Stimulated activated CD4-positive, alpha-beta T cell treated with anti-CD3 and anti-CD28 coated beads, Interleukin-4, amount 100 ng/mL, for 4 hours (primary cell): ENCODE results near the gene ZGPAT.

Experiments used
- DNase-seq, 2 experiments: peaks; one replicate each; pipeline ENCODE4 v3.0.0-alpha.2; 2020

The ZGPAT gene

DNA sequence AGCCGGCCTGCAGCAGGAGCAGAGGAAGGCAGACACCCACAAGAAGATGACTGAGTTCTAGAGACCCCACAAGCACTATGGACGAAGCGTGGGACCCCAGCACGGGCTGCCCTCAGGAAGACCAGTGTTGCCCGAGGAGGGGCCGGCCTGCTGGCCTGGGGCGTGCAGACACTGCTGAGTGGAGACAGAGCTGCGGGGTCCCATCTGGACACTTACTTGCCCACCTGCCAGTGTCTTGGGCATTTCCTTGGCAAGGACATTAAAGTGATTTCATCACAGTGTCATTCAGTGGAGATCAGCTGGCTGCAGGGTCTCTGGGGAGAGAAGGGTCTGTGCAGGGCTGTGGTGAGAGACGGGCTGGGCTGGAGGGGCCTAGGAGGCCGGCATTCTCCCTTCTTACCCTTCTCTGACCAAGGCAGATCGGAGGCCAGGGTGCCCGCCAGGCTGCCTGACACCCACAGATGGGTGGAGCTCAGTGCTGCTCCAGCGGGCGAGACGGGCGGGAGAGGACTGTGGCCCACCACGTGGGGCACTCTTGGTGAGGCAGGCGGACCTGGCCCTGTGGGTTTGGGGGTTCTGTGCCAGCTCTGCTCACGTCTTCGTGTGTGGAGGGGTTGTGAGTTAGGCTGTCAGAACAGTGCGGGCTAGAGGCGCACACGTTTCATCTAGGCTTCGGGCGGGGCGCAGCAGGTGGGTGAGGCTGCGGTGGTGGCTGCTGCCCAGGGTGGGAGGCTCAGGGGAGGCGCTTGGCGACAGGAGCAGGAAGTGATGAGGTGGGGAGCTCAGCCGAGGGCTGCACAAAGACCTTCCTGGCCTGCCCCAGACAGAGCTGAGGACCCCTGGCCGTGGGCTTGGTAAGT, 28.2 kb downstream of the ZGPAT start, which contains the start of gene LIME1:
Gene LIME1 (plus strand): TSS at position 806 of the 860 bp plus-strand sequence. CDS start 886 bp downstream, outside the sequence.
- peak; percentile 51 to 72 for DNase-seq

DNA sequence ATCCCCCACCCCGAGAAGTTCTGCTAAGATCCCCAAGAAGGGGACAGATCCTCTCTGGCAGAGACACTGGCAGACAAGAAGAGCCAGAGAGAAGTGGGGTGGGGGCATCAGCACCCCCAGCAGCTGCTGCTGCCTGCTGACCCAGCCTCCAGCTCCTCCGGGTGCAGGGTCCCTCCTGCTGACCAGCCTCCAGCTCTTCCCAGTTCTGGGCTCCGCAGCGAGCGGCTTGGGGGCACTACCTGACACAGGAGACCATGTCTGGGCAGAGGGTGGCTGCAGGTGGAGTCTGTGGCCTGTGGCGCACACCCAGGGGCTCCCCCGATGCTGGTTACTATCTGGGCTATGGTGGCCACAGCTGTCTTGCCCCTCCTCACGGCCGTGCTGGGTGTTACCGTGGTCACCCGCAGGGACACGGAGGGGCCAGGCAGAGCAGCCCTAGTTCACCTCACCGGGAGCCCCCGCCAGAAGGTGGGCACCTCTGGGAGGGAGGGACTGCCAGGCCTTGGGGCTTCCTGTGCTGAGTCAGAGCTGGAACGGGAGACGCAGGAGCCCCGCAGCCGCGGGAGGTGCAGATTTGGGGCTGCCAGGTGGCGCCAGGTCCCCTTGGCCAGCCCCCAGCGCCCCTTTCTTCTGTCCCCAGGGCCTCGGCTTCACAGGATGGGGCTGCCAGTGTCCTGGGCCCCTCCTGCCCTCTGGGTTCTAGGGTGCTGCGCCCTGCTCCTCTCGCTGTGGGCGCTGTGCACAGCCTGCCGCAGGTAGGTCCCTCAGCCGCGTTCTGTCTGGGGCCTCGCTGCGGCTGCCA, 29.3 kb downstream of the ZGPAT start:
- DNase-seq, result peak; percentile 43 to 55

DNA sequence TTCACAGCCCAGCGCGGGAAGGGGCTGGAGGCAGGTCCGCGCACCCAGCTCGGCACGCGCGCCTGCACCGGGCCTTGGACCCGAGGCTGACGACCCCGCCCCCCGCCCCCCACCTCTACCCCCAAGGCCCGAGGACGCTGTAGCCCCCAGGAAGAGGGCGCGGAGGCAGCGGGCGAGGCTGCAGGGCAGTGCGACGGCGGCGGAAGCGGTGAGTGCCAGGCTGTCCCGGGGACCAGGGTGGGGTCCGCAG, 29.8 kb downstream of the ZGPAT start:
- no peak for DNase-seq

GRCh38 chr20:63737945-63738686, 30.3 kb downstream of the ZGPAT start:
- DNase-seq, result peak in 1 of 2 experiments; percentile 36

DNA sequence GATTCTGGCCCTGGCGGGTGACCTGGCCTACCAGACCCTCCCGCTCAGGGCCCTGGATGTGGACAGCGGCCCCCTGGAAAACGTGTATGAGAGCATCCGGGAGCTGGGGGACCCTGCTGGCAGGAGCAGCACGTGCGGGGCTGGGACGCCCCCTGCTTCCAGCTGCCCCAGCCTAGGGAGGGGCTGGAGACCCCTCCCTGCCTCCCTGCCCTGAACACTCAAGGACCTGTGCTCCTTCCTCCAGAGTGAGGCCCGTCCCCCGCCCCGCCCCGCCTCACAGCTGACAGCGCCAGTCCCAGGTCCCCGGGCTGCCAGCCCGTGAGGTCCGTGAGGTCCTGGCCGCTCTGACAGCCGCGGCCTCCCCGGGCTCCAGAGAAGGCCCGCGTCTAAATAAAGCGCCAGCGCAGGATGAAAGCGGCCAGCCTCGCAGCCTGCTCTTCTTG, 30.9 kb downstream of the ZGPAT start:
- DNase-seq, result no peak

GRCh38 chr20:63739130-63740069, 31.6 kb downstream of the ZGPAT start, which contains the start of gene SLC2A4RG:
Gene SLC2A4RG (plus strand): TSS chr20:63739776. CDS start chr20:63739913, 137 bp downstream.
- peak; percentile 53 to 71 for DNase-seq

- DNase-seq, result peak in 1 of 2 experiments; percentile 40
Observed at GRCh38 chr20:63740070-63740626, 32.3 kb downstream of the ZGPAT start.

DNA sequence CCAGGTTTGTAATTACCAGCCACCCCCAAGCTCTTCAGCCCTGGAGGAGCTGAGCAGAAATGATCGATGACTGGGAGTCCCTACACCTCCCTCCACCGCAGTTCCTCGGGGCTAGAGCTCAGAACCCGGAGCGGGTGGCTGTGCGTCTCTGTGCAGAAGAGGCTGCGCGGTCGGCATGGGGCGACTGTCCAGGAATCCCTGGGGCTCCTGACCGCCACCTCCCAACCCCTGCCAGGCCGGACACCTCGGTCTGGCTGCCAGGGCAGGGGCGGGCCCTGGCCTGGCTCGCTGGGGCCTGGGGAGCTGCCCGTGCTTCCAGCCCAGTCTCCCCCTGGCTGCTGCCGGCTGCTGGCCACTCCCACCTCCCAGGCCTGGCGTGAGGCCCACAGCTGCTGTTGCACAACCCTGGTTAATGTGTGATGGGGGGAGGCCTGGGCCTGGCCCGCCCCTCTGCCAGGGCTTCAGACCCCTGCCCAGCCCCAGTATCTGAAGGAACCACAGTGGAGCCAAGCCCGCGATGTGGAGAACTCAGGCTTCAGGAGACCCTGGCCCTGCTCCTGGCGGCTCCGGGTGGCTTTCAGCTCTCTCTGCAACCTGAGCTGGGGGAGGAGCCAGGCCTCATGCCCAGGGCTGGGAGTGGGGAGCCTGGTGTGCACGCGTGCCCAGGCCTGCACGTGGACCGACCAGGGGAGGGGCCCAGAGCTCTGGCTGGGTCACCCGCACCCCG, 33.0 kb downstream of the ZGPAT start:
- DNase-seq, result no peak

GRCh38 chr20:63741354-63741675, 33.5 kb downstream of the ZGPAT start:
- no peak for DNase-seq

DNA sequence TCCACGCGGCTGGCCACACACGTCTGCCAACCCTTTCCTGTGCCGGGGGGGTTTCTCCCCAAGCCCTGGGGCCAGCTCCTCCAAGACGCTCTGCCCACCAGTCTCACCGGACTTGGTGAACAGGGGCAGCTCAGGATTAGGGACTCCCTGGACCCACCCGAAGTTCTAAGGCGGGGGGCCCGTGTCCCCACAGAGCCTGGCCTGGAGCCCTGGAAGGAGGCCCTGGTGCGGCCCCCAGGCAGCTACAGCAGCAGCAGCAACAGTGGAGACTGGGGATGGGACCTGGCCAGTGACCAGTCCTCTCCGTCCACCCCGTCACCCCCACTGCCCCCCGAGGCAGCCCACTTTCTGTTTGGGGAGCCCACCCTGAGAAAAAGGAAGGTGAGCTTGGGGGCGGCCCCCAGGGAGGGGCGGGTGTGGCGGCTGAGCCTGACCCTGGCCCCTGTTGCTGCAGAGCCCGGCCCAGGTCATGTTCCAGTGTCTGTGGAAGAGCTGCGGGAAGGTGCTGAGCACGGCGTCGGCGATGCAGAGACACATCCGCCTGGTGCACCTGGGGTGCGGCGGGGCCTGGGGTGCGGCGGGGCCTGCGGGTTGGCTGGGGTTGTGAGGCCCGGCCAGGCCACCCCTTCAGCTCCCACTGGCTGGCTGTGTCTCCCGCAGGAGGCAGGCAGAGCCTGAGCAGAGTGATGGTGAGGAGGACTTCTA, 34.0 kb downstream of the ZGPAT start:
- DNase-seq, result no peak

DNA sequence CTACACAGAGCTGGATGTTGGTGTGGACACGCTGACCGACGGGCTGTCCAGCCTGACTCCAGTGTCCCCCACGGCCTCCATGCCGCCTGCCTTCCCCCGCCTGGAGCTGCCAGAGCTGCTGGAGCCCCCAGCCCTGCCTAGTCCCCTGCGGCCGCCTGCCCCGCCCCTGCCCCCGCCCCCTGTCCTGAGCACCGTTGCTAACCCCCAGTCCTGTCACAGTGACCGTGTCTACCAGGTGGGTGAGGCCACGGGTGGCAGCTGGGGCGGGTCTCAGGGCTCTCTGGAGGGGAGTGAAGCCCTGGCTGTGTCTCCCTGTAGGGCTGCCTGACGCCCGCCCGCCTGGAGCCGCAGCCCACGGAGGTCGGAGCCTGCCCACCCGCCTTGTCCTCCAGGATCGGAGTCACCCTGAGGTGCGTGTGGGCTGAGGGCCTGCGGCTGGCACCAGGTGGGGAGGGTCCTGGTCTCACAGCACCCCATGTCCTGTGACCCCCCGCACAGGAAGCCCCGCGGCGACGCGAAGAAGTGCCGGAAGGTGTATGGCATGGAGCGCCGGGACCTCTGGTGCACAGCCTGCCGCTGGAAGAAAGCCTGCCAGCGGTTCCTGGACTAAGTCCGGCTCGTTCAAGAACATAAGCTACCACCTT, 34.7 kb downstream of the ZGPAT start:
- no peak for DNase-seq

GRCh38 chr20:63743210-63743970, 35.6 kb downstream of the ZGPAT start:
- DNase-seq, result no peak

DNA sequence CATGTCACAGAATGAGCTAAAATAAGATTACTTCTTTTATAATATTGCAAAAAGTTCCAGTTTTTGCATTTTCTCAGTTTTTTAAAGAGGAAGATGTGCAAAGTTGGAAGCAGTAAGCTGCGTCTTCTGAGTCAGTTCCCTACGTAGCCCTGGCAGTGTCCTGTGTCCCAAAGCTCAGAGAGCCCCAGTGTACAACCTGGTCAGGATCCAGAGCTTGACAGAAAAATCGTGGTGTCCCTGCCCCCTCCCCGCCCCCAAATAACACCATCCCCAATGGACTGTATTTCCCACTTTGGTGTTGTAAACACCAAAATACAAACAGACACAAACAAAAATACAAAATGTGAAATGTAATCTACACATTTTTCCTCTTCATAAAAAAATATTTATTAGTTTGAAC, 36.3 kb downstream of the ZGPAT start:
- no peak for DNase-seq

DNA sequence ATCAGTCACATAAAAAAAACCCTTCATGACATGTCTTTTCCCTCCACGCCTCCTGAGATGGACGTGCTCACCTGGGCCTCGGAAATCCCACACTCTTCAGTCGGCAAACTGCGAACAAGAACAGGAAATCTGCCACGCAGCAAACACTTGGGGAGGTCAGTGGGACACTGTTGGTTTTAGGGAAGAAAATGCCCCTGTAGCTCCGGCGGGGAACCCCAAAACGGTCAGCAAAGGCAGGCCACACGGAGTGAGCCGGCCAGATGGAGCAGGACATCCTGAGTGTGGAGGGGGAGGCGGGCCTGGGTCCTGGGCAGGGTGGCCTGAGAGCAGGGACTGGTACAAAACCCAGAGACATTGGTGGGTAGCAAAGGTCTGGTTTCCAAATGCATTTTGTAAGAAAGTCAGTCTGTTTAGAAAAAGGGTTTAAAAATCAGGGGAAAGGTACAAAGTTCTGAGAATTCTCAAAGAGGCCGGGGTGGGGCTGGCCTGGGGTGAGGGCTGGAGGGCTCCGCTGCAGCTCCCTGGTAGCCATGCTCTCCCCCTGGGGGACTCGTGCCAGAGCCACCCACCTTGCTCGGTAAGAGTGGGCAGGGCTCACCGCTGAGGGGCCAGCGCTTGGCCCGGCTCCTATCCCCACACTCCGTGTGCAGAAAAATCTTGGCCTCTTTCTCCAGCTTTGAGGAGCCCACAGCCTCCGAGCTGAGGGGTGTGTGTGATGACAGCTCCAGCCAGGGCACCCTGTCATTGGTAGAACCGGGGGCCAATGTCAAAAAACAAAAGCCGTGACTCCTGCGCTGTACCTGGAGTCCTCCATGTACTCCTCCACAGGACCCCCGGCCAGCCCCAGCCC, 37.0 kb downstream of the ZGPAT start:
- no peak for DNase-seq

DNA sequence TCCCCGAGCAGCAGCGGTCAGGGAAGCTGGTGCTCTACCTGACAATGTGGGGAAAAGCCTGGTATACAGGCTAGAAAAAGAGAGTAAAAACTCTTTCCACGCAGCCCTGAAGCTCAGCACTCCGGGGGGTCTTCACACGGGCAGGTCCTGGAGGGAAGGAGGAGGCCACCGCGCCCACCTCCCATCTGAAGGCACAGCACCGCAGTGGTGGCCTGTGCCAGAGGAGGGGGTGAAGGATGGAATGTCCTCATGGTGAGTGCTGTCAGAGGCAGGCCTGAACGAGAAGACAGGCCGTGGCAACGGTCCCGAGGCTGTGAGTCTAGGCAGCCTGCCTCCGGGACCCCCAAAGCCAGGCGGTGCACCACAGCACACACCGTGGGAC, 37.6 kb downstream of the ZGPAT start:
- DNase-seq, result no peak

GRCh38 chr20:63745961-63746731, 38.3 kb downstream of the ZGPAT start:
- DNase-seq, result no peak

- no peak for DNase-seq
Observed at GRCh38 chr20:63746751-63747315, 39.0 kb downstream of the ZGPAT start.
